GM19452 (cell line): ENCODE measurements around the gene GRIA3.
A peak's percentile ranks its signal among the peaks of the same experiment; 100 is the strongest.
"Not testable (repeated sequence)": the region's sequence is repeated elsewhere in the genome, so short reads cannot be mapped to it uniquely, and the experiment has no call there.

ENCODE experiments used
- ATAC-seq: cut with Tn5 transposase; IDR thresholded peaks from one replicate; pipeline ENCODE4 v1.9.1; 2021; ENCODE audit not compliant: unreplicated experiment

Gene GRIA3

DNA sequence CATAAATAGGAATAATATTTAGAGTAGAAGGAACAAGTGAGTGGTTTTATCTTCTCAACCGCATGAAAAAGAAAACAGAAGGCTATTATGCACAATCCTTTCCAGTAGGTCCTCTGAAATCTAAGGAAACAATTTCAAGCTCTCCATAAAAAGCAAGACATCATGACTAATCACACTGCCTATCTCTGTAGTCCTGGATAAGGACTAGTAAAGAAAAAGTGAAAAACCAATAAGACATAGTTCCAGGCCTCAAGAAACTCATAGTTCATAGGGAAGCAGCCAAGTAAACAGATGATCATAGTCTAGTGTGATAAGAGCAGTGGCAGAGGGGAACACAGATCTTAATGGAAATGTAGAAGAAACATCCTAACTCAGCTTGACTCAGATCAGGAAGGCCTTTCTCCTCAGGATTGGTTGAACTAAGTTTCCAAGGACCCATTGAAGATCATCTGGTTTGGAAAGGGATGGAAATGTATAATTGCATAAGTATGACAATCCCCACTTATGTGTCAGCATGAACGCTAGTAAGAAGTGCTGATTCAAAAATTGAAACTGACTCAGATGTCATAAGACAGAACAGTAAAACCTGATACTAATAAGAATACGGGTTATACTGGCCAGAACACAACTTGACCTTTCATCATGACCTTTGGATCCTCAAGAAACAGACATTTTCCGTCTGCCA is 155.3 kb downstream of the GRIA3 start:
- no peak for ATAC-seq

- no peak for ATAC-seq
These were observed 156.6 kb downstream of the GRIA3 start for GRCh38 chrX:123340696-123341095.

DNA sequence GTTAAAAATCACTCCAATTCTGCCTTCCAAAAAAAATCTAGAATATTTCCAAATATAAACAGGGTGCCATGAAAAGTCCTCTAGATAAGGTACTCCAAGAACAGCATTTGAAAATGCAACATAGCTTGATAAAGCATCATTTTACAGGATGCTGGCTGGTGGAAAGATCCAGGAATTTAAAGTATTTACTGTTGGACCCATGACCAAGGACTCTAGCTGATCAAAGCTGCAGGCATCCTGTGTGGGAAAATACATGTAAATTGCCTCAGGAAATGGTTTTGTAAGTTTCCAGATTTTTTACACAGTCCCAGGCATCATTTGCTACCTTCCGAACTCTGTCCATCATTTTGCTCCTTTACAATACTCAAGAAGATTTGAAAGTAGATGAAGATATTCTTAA is 164.4 kb downstream of the GRIA3 start:
- no peak for ATAC-seq

GRCh38 chrX:123350226-123350625 is 166.1 kb downstream of the GRIA3 start:
- ATAC-seq, result no peak

DNA sequence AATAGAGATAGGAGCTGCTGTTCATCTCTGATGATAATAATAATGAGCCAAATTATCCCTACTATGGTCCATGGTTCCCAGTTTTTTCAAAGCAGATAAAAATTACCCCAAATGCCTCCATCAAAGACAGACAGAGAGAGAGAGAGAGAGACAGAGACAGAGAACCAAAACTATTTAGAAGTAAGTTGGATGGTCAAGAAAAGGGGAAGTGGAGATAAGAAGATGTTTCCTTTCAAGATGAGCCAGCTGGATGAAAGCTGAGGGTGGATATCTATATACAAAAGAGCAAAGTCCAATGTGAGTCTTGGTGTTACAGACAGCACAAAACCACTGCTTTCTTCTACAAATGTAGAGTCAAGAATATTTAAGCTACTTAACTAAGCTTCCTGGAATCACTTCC is 173.9 kb downstream of the GRIA3 start:
- ATAC-seq, result peak; percentile 94

GRCh38 chrX:123358457-123358856 is 174.4 kb downstream of the GRIA3 start:
- no peak for ATAC-seq

- ATAC-seq, result no peak
These were observed 177.3 kb downstream of the GRIA3 start for GRCh38 chrX:123361371-123361770.

DNA sequence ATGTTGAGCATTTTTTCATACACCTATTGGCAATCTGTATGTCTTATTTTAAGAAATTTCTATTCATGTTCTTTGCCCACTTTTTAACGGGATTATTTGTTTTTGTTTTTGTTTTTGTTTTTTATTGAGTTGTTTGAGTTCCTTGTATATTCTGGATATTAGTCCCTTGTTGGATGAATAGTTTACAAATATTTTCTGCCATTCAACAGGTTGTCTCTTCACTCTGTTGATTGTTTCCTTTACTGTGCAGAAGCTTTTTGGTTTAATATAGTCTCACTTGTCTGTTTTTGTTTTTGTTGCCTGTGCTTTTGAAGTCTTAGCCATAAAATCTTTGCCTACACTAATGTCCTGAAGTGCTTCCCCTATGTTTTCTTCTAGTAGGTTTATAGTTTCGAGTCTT is 202.1 kb downstream of the GRIA3 start:
- not testable (repeated sequence) for ATAC-seq

DNA sequence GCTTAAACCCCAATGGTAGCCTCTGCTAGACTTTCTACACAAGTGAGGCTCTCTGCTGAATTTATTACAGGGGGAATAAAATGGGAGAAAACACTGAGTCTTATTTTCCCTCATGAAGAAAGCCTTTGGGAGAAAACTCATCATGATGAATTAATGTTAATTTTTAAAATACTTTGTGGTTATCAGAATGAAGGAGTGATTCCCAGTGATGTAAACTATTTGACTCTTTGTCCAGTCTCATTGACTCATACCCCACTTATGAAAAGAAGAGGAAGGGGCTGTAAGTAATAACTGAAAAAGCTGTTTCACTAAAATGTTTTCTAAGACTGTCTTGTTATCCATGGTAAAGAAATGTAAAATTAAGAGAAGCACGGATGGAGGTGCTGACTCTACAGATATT is 208.8 kb downstream of the GRIA3 start:
- no peak for ATAC-seq

- ATAC-seq, result no peak
These were observed 215.6 kb downstream of the GRIA3 start for GRCh38 chrX:123399709-123400108.

GRCh38 chrX:123405231-123405630 is 221.2 kb downstream of the GRIA3 start:
- no peak for ATAC-seq

DNA sequence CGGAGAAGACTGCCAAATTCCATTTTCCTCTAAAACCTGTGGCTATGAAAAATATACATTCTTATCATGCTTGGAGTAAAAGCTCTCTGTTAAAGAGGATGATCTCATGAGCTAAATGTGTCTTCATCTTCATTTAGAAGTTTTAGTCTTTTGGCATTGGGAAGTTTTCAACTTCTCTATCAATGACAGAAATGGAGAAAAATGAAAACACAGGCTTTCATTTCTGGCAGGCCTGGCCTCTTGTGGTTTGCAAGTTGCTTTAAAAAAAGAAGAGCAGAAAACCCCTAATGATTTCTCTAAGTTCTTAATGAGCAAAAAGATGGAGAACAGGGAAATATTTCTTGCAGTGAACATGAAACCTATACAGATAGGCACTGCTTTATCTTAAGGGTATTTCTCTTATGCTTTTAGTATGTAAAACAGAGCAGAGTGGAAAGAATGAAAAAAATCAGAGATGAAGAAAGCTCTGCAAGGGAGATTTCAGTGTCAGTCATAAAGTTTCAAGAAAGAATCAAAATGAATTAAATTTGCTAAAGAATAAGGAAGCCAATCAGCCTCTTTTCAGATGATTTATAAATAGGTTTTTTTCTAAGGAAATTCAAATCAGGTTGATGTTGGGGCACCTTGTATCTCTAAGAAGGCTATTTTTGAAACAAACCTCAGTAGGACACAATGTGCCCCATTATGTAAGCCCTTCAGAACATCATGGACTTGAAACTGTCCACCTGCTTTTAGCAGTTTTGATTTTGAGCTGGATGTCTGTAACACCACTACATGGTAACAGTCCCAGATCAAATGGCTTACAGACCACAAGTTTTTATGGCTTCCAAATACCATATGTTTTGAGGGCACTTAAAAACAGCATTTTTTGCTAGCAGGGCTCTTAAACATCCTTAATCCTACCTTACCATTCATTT is 225.0 kb downstream of the GRIA3 start:
- ATAC-seq, result no peak

DNA sequence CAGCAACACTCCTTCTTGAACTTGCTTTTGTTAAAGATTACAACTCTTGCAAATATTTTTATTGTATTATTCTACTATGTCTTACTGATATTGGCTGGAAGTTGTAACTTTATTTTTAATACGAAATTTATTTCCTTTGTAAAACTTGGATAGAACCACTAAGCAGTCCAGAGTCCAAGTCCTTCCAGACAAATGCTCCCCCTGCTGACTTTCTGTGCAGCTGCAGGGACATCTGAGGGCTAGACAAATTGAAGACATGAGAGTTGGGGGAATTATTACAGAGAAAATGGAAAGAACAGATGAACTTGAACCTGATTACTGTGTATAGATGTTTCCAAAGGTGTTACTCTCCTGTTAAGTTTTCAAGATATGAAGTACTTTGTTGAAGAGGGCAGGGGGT is 238.8 kb downstream of the GRIA3 start:
- no peak for ATAC-seq

- peak; percentile 89 for ATAC-seq
These were observed 240.5 kb downstream of the GRIA3 start for GRCh38 chrX:123424546-123424945.

GRCh38 chrX:123425471-123425870 is 241.4 kb downstream of the GRIA3 start:
- no peak for ATAC-seq

GRCh38 chrX:123425904-123426303 is 241.8 kb downstream of the GRIA3 start:
- ATAC-seq, result no peak

DNA sequence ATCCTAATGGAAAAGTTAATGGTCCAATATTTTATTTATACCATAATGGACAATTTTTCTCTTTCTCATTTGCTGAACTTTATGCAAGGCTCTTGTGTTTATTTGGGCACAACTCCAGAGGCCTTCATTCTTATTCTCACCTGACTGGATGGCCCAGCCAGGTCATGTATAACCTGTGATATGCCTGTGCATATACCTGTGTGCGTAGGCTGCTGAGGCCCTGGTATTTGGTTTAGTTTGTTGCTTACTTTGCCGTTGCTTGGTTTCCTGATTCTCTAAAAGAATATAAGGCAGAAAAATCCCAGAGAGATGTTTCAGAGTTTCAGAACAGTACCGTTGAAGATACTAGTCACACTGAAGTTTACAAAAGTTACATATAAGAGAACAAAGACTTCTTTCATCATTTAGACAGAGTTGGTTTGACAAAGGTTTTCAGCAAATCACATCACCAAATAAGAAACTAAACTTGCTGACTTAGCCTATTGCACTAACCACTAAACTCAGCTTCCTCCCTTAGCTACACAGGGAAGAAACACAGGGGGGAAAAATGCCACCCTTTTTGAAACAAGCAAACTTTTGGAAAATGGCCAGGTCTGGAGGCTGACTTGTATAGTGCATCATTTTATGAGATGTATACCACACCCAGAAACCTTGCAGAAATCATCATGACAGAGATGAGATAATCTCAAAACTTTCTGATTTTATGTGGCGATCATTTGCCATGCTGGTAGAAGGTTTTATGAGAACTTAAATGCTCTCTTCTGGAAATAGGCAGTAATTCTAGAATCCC is 248.5 kb downstream of the GRIA3 start:
- peak; percentile 59 for ATAC-seq

- no peak for ATAC-seq
These were observed 252.5 kb downstream of the GRIA3 start for GRCh38 chrX:123436512-123437136.

- ATAC-seq, result not testable (repeated sequence)
These were observed 255.8 kb downstream of the GRIA3 start for GRCh38 chrX:123439926-123440325.

- no peak for ATAC-seq
These were observed 258.7 kb downstream of the GRIA3 start for GRCh38 chrX:123442764-123443163.

- ATAC-seq, result no peak
These were observed 263.4 kb downstream of the GRIA3 start for GRCh38 chrX:123447506-123447905.
